SK-N-SH (cell line): ENCODE data around the gene RXYLT1.

Experiments
- CTCF ChIP-seq: fragments of 200-600 bp; sonication (generic); IDR thresholded peaks from 2 replicates; pipeline ENCODE4 v1.6.1; 2017; ENCODE audit warnings: antibody characterized with exemption, mild to moderate bottlenecking, moderate library complexity
- FOXM1 ChIP-seq: IDR thresholded peaks from 2 replicates; pipeline ENCODE4 v1.4.0; 2012; ENCODE audit warnings: low read depth, mild to moderate bottlenecking
- MXI1 ChIP-seq: IDR thresholded peaks from 2 replicates; pipeline ENCODE4 v1.6.1; 2012; ENCODE audit warnings: mild to moderate bottlenecking, low read depth, low read length, improper control_type of control experiment
- RAD21 ChIP-seq: IDR thresholded peaks from 2 replicates; pipeline ENCODE4 v1.6.1; 2012; ENCODE audit warnings: mild to moderate bottlenecking, low read length
- TAF1 ChIP-seq: IDR thresholded peaks from 2 replicates; pipeline ENCODE4 v1.6.1; 2012; ENCODE audit warnings: low read depth, mild to moderate bottlenecking, low read length, moderate library complexity, borderline replicate concordance
- TEAD4 ChIP-seq: IDR thresholded peaks from 2 replicates; pipeline ENCODE4 v1.4.0; 2012; ENCODE audit warnings: mild to moderate bottlenecking, borderline replicate concordance; ENCODE audit not compliant: insufficient read depth
- USF2 ChIP-seq: fragments of 150-350 bp; IDR thresholded peaks from 2 replicates; pipeline ENCODE4 v1.6.1; 2017; ENCODE audit warnings: antibody characterized with exemption, low read length, low read depth, borderline replicate concordance
- YY1 ChIP-seq: IDR thresholded peaks from 2 replicates; pipeline ENCODE4 v1.4.0; 2012; ENCODE audit warnings: low read depth, mild to moderate bottlenecking

- TF ChIP-seq RAD21: peak; percentile 98
- peak; percentile 88 for TF ChIP-seq CTCF
- TF ChIP-seq FOXM1: no peak
- TF ChIP-seq TEAD4: no peak
- no peak for TF ChIP-seq MXI1
- no peak for TF ChIP-seq TAF1
- TF ChIP-seq USF2: no peak
- no peak for TF ChIP-seq YY1
These were observed 46.4 kb downstream of the RXYLT1 start for GRCh38 chr12:63826006-63826585.
